Measurements from ENCODE around the gene MCTP1. TPM values are rescaled to one million over a fixed set of nuclear protein-coding genes. Genes with fewer than 3 reads are reported as not detected.
"Not testable (repeated sequence)": the region's sequence is repeated elsewhere in the genome, so short reads cannot be mapped to it uniquely, and the experiment has no call there.

Gene MCTP1
- total RNA-seq, 2 donors from 2014 or later, result 4.6 to 7.0 TPM

GRCh38 chr5:94870511-94871183 is 414.2 kb downstream of the MCTP1 start:
- no peak for DNase-seq
- intact Hi-C loops (cut with DNase I, micrococcal nuclease), result no loop called here

GRCh38 chr5:94869921-94870320 is 415.0 kb downstream of the MCTP1 start:
- ATAC-seq, result no peak
- intact Hi-C loops (cut with DNase I, micrococcal nuclease), result no loop called here
- DNase-seq, result no peak

More at GRCh38 chr5:94870511-94871183, 414.2 kb downstream of the MCTP1 start:
- ATAC-seq, result no peak

- intact Hi-C loops (cut with DNase I, micrococcal nuclease), result no loop called here
- DNase-seq (no peak), ATAC-seq (no peak)
These were observed 420.9 kb downstream of the MCTP1 start for GRCh38 chr5:94863951-94864350.

GRCh38 chr5:94857111-94857510 is 427.8 kb downstream of the MCTP1 start:
- ATAC-seq, result no peak
- no peak for DNase-seq
- intact Hi-C loops (cut with DNase I, micrococcal nuclease), result no loop called here

- ATAC-seq (no peak), DNase-seq (no peak)
- intact Hi-C loops (cut with DNase I, micrococcal nuclease), result no loop called here
These were observed 428.6 kb downstream of the MCTP1 start for GRCh38 chr5:94856257-94856800.

- intact Hi-C loops (cut with DNase I, micrococcal nuclease), result no loop called here
- ATAC-seq (no peak), DNase-seq (no peak)
These were observed 429.4 kb downstream of the MCTP1 start for GRCh38 chr5:94855543-94855942.

GRCh38 chr5:94853120-94853519 is 431.8 kb downstream of the MCTP1 start:
- ATAC-seq, result no peak
- intact Hi-C loops (cut with DNase I, micrococcal nuclease), result no loop called here

GRCh38 chr5:94850960-94851359 is 433.9 kb downstream of the MCTP1 start:
- intact Hi-C loops (cut with DNase I, micrococcal nuclease), result no loop called here
- DNase-seq (no peak), ATAC-seq (no peak)

More at GRCh38 chr5:94853120-94853519, 431.8 kb downstream of the MCTP1 start:
- DNase-seq, result no peak

- ATAC-seq, result peak; percentile 52
- DNase-seq, result no peak
- intact Hi-C loops (cut with DNase I, micrococcal nuclease), result no loop called here
These were observed 434.8 kb downstream of the MCTP1 start for GRCh38 chr5:94849821-94850736.

- no peak for DNase-seq
- intact Hi-C loops (cut with DNase I, micrococcal nuclease), result no loop called here
- ATAC-seq, result no peak
These were observed 435.6 kb downstream of the MCTP1 start for GRCh38 chr5:94849324-94849723.

GRCh38 chr5:94847726-94848125 is 437.2 kb downstream of the MCTP1 start:
- intact Hi-C loops (cut with DNase I, micrococcal nuclease), result no loop called here
- ATAC-seq (no peak), DNase-seq (no peak)

- no peak for ATAC-seq
- DNase-seq, result no peak
- intact Hi-C loops (cut with DNase I, micrococcal nuclease), result no loop called here
These were observed 437.9 kb downstream of the MCTP1 start for GRCh38 chr5:94847019-94847418.

- ATAC-seq; intact Hi-C loops (cut with DNase I, micrococcal nuclease); DNase-seq: not testable (repeated sequence)
These were observed 439.2 kb downstream of the MCTP1 start for GRCh38 chr5:94845696-94846095.

- no peak for ATAC-seq
- intact Hi-C loops (cut with DNase I, micrococcal nuclease), result no loop called here
These were observed 443.1 kb downstream of the MCTP1 start for GRCh38 chr5:94841598-94842322.

GRCh38 chr5:94833851-94834250 is 451.0 kb downstream of the MCTP1 start:
- no peak for DNase-seq
- no peak for ATAC-seq
- intact Hi-C loops (cut with DNase I, micrococcal nuclease), result no loop called here

More at GRCh38 chr5:94841598-94842322, 443.1 kb downstream of the MCTP1 start:
- DNase-seq, result no peak

- intact Hi-C loops (cut with DNase I, micrococcal nuclease), result no loop called here
- DNase-seq (no peak), ATAC-seq (no peak)
These were observed 452.2 kb downstream of the MCTP1 start for GRCh38 chr5:94832685-94833084.

GRCh38 chr5:94830520-94830919 is 454.4 kb downstream of the MCTP1 start:
- intact Hi-C loops (cut with DNase I, micrococcal nuclease), result no loop called here
- ATAC-seq, result no peak
- DNase-seq, result no peak

GRCh38 chr5:94828222-94828621 is 456.7 kb downstream of the MCTP1 start:
- DNase-seq; ATAC-seq; intact Hi-C loops (cut with DNase I, micrococcal nuclease): not testable (repeated sequence)

- DNase-seq (no peak), ATAC-seq (no peak)
- intact Hi-C loops (cut with DNase I, micrococcal nuclease), result no loop called here
These were observed 464.4 kb downstream of the MCTP1 start for GRCh38 chr5:94820488-94820887.
